H1 (cell line): ENCODE results near the gene ATP9B. TPM values are rescaled to one million over a fixed set of nuclear protein-coding genes. Genes with fewer than 3 reads are reported as not detected.

Experiments
- CTCF ChIA-PET: fragments of 300-600 bp; sonication (Branson Sonifier 250); formaldehyde crosslinking; loops from one replicate; lab custom pipeline; 2021; ENCODE audit not compliant: partially characterized antibody; lab: Charles Lee
- POLR2A ChIA-PET: fragments of 300-600 bp; sonication (Branson Sonifier 250); formaldehyde crosslinking; loops from one replicate; lab custom pipeline; 2021; ENCODE audit warnings: inconsistent platforms; ENCODE audit not compliant: partially characterized antibody; lab: Charles Lee
- DNase-seq, 2 experiments: peaks; one replicate each; pipeline versions ENCODE4 v3.0.0 to v3.0.0-alpha.2; 2010 to 2022; ENCODE audit warnings: low spot score in 2 of 2, low read depth in 1 of 2, mixed read lengths in 1 of 2
- FAIRE-seq: peaks from 2 replicates; lab custom pipeline; 2011; peaks lifted over from hg19 to GRCh38; lab: Jason Lieb, UNC
- H2AFZ ChIP-seq: 2 replicates; pipeline ENCODE4 v1.8.1; 2012; ENCODE audit warnings: low read length, inconsistent platforms
- H2AK5ac ChIP-seq: 2 replicates; pipeline ENCODE4 v1.6.1; 2013; ENCODE audit warnings: low read depth, low read length
- H2BK120ac ChIP-seq: replicated peaks from 2 replicates; pipeline ENCODE3; 2013; ENCODE audit warnings: low read depth, low read length, inconsistent platforms
- H2BK12ac ChIP-seq: 2 replicates; pipeline ENCODE4 v1.6.1; 2013; ENCODE audit warnings: low read depth, low read length
- H2BK15ac ChIP-seq: 2 replicates; pipeline ENCODE4 v1.6.1; 2013; ENCODE audit warnings: low read length
- H2BK20ac ChIP-seq: 2 replicates; pipeline ENCODE4 v1.6.1; 2013; ENCODE audit warnings: low read length
- H2BK5ac ChIP-seq: 2 replicates; pipeline ENCODE4 v1.6.1; 2013; ENCODE audit warnings: low read depth, low read length
- H3K14ac ChIP-seq: 2 replicates; pipeline ENCODE4 v1.6.1; 2013; ENCODE audit warnings: inconsistent platforms; ENCODE audit not compliant: insufficient read length
- H3K18ac ChIP-seq: 2 replicates; pipeline ENCODE4 v1.6.1; 2013; ENCODE audit warnings: low read length; ENCODE audit errors: extremely low read depth
- H3K23ac ChIP-seq: 2 replicates; pipeline ENCODE4 v1.6.1; 2013; ENCODE audit warnings: inconsistent platforms; ENCODE audit not compliant: insufficient read length
- H3K23me2 ChIP-seq: 2 replicates; pipeline ENCODE4 v1.6.1; 2013; ENCODE audit warnings: low read depth, low read length
- H3K27ac ChIP-seq: 2 replicates; pipeline ENCODE4 v1.6.1; 2011; ENCODE audit warnings: low read depth, low read length, inconsistent platforms
- H3K27me3 ChIP-seq, 4 experiments: replicated peaks in 1 of 4; 1 replicate in 1 of 4; 2 replicates in 3 of 4; pipeline versions ENCODE4 v1.6.1 to v1.8.1; 2011 to 2013; ENCODE audit warnings: low read length in 3 of 4, mild to moderate bottlenecking in 3 of 4, inconsistent platforms in 2 of 4, mixed read lengths in 2 of 4, moderate library complexity in 1 of 4; ENCODE audit not compliant: control insufficient read depth in 3 of 4, insufficient read depth in 3 of 4; ENCODE audit errors: extremely low read depth in 1 of 4
- H3K36me3 ChIP-seq, 4 experiments: 2 replicates each; pipeline versions ENCODE4 v1.6.1 to v1.8.1; 2011 to 2013; ENCODE audit warnings: mild to moderate bottlenecking in 4 of 4, low read length in 3 of 4, moderate library complexity in 2 of 4, control low read depth in 1 of 4, inconsistent platforms in 1 of 4; ENCODE audit not compliant: insufficient read depth in 4 of 4, control insufficient read depth in 2 of 4
- H3K4ac ChIP-seq: replicated peaks from 2 replicates; pipeline ENCODE3; 2013; ENCODE audit warnings: low read length, low read depth, mixed read lengths, inconsistent platforms; ENCODE audit not compliant: insufficient read length
- H3K4me1 ChIP-seq, 4 experiments: replicated peaks in 1 of 4; 1 replicate in 1 of 4; 2 replicates in 3 of 4; pipeline versions ENCODE4 v1.6.1 to v1.8.1; 2011 to 2013; ENCODE audit warnings: low read length in 3 of 4, inconsistent platforms in 2 of 4, mixed read lengths in 1 of 4; ENCODE audit not compliant: insufficient read depth in 4 of 4, control insufficient read depth in 3 of 4
- H3K4me2 ChIP-seq, 2 experiments: 2 replicates each; pipeline versions ENCODE4 v1.6.1 to v1.8.1; 2011 to 2013; ENCODE audit warnings: low read depth in 2 of 2, low read length in 2 of 2, control low read depth in 1 of 2, inconsistent platforms in 1 of 2, mild to moderate bottlenecking in 1 of 2; ENCODE audit not compliant: insufficient read depth in 1 of 2
- H3K4me3 ChIP-seq, 4 experiments: fragments of 200-600, 300-600 bp in 1 of 4; sonication (generic), shearing (Covaris generic), sonication (Bioruptor Twin) in 1 of 4; 2 replicates each; pipeline versions ENCODE4 v1.5.1 to v1.8.1; 2011 to 2016; ENCODE audit warnings: low read length in 4 of 4, low read depth in 3 of 4, control low read depth in 2 of 4, inconsistent platforms in 2 of 4, mild to moderate bottlenecking in 2 of 4, mixed read lengths in 1 of 4, moderate library complexity in 1 of 4; ENCODE audit not compliant: insufficient read depth in 2 of 4; ENCODE audit errors: extremely low read depth in 1 of 4
- H3K56ac ChIP-seq: replicated peaks from 2 replicates; pipeline ENCODE3; 2013; ENCODE audit warnings: low read depth, mild to moderate bottlenecking, mixed read lengths, low read length, inconsistent platforms; ENCODE audit not compliant: insufficient read length
- H3K79me1 ChIP-seq: 2 replicates; pipeline ENCODE4 v1.6.1; 2013; ENCODE audit warnings: low read depth, low read length, control low read depth
- H3K79me2 ChIP-seq, 2 experiments: 2 replicates each; pipeline versions ENCODE4 v1.6.1 to v1.8.1; 2012 to 2013; ENCODE audit warnings: low read length in 2 of 2, mild to moderate bottlenecking in 2 of 2, inconsistent platforms in 1 of 2; ENCODE audit not compliant: insufficient read depth in 2 of 2, control insufficient read depth in 1 of 2
- H3K9ac ChIP-seq, 4 experiments: replicated peaks in 1 of 4; 1 replicate in 1 of 4; 2 replicates in 3 of 4; pipeline versions ENCODE4 v1.6.1 to v1.8.1; 2011 to 2013; ENCODE audit warnings: low read depth in 3 of 4, low read length in 3 of 4, control low read depth in 2 of 4, mild to moderate bottlenecking in 2 of 4, moderate library complexity in 2 of 4, inconsistent platforms in 1 of 4; ENCODE audit errors: extremely low read depth in 1 of 4
- H3K9me3 ChIP-seq, 2 experiments: 2 replicates each; pipeline versions ENCODE4 v1.6.1 to v1.8.1; 2012 to 2013; ENCODE audit warnings: mild to moderate bottlenecking in 2 of 2, moderate library complexity in 2 of 2, control low read depth in 1 of 2, inconsistent platforms in 1 of 2, low read depth in 1 of 2, low read length in 1 of 2, mixed read lengths in 1 of 2; ENCODE audit not compliant: insufficient read depth in 2 of 2
- H4K20me1 ChIP-seq, 2 experiments: replicated peaks in 1 of 2; 2 replicates each; pipeline versions ENCODE3 to v1.8.1; 2011 to 2013; ENCODE audit warnings: inconsistent platforms in 2 of 2, low read length in 2 of 2, mild to moderate bottlenecking in 1 of 2; ENCODE audit not compliant: insufficient read depth in 2 of 2, control insufficient read depth in 1 of 2
- H4K5ac ChIP-seq: 2 replicates; pipeline ENCODE4 v1.6.1; 2013; ENCODE audit warnings: low read length, low read depth, mixed read lengths, inconsistent platforms; ENCODE audit not compliant: insufficient read length
- H4K8ac ChIP-seq: 2 replicates; pipeline ENCODE4 v1.8.0; 2013; ENCODE audit warnings: mild to moderate bottlenecking, moderate library complexity, low read length, inconsistent platforms; ENCODE audit not compliant: insufficient read depth; ENCODE audit errors: extremely low read depth
- H4K91ac ChIP-seq: replicated peaks from 2 replicates; pipeline ENCODE3; 2013; ENCODE audit warnings: low read length, mixed read lengths, inconsistent platforms; ENCODE audit not compliant: insufficient read length
- ATF3 ChIP-seq: IDR thresholded peaks from 2 replicates; pipeline ENCODE4 v1.6.1; 2011; ENCODE audit warnings: low read depth, mild to moderate bottlenecking, low read length; ENCODE audit not compliant: insufficient read depth
- CHD2 ChIP-seq: IDR thresholded peaks from 2 replicates; pipeline ENCODE4 v1.6.1; 2012; ENCODE audit warnings: low read length, improper control_type of control experiment
- EP300 ChIP-seq, 2 experiments: IDR thresholded peaks; 1 replicate in 1 of 2; 2 replicates in 1 of 2; pipeline ENCODE4 v1.6.1; 2011 to 2012; ENCODE audit warnings: low read depth in 2 of 2, low read length in 2 of 2, mild to moderate bottlenecking in 2 of 2, borderline replicate concordance in 1 of 2, inconsistent platforms in 1 of 2, moderate library complexity in 1 of 2
- EZH2 ChIP-seq: fragments of 200-600 bp; sonication (generic); IDR thresholded peaks from 2 replicates; pipeline ENCODE4 v1.7.1; 2012; ENCODE audit warnings: low read depth, mild to moderate bottlenecking, moderate library complexity, low read length, inconsistent platforms; ENCODE audit not compliant: severe bottlenecking
- GABPA ChIP-seq: IDR thresholded peaks from 2 replicates; pipeline ENCODE4 v1.6.1; 2011; ENCODE audit warnings: mild to moderate bottlenecking, low read length, moderate library complexity, borderline replicate concordance; ENCODE audit not compliant: insufficient read depth
- POLR2AphosphoS5 ChIP-seq: IDR thresholded peaks from 2 replicates; pipeline ENCODE4 v1.6.1; 2011; ENCODE audit warnings: low read depth, low read length
- RBBP5 ChIP-seq: IDR thresholded peaks from 2 replicates; pipeline ENCODE4 v1.7.1; 2012; ENCODE audit warnings: low read depth, mild to moderate bottlenecking, inconsistent platforms, low read length, moderate library complexity, borderline replicate concordance
- YY1 ChIP-seq: IDR thresholded peaks from 2 replicates; pipeline ENCODE4 v1.6.1; 2011; ENCODE audit warnings: low read depth, mild to moderate bottlenecking, low read length
- WGBS, 2 experiments: shearing (Covaris generic) in 1 of 2; methylation state at CpG; one replicate each; pipeline versions ENCODE4 v1.1.6 to v1.1.7; 2013 to 2015; ENCODE audit warnings: low lambda C conversion rate in 2 of 2, mixed read lengths in 2 of 2, inconsistent platforms in 1 of 2, low coverage in 1 of 2, missing lambda C conversion rate in 1 of 2; ENCODE audit not compliant: insufficient replicate concordance in 2 of 2, insufficient coverage in 1 of 2, insufficient read length in 1 of 2; ENCODE audit errors: extremely low coverage in 1 of 2, missing lambda C conversion rate in 1 of 2; 5-methylcytosine and 5-hydroxymethylcytosine counted together
- polyA plus RNA-seq, 7 experiments: library from polyadenylated mRNA; depleted of rRNA in 3 of 7; stranded (reverse) in 5 of 7; unstranded in 2 of 7; fragments of >200 nt in 5 of 7; fragments of 200-250 nt in 2 of 7; gene quantifications; 1 replicate in 5 of 7; 2 replicates in 1 of 7; 4 replicates in 1 of 7; pipeline versions ENCODE4 v1.2.1 to v1.2.3, GENCODE V29; 2011 to 2013; ENCODE audit warnings: missing spikeins in 2 of 7, mixed read lengths in 2 of 7
- total RNA-seq: library from RNA; stranded (reverse); fragmentation: NEBNext Ultra II Directional; extraction: Animal tissue kit (Norgen Biotek cat#: 25700); gene quantifications from 2 replicates; pipeline ENCODE4 v1.2.1, GENCODE V29; 2021
- TF ChIP-seq, protein P1 (sequence below): IDR thresholded peaks from 2 replicates; pipeline ENCODE4 v1.6.1; 2012; ENCODE audit warnings: low read length, inconsistent platforms
- TF ChIP-seq, protein P2 (sequence below): IDR thresholded peaks from 2 replicates; pipeline ENCODE4 v1.6.1; 2011; ENCODE audit warnings: low read length, improper control_type of control experiment

ATP9B gene
- total and polyA plus RNA-seq, 2 of the 8 experiments (the other 6 are each of a cell fraction or from before 2014, with no cell fraction given) = 15.1 to 21.7 TPM

DNA sequence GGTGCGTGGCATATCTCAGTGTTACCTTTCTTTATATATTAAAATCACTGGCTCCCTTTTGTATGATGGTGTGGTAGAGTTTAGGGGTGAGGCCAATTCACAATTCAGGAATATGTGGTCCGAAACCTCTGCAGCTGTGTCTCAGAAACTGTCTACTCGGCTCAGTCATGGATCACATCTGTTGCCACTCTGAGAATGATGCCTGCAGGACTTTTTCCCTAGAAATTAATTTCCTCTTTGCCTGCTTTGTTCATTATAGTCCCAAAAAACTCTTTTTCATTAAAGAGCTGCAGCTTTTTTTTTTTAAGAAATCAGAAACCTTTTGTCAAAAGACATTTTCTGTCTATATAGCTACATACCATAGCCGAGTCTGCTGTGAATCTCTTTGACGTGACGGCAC, 221.7 kb downstream of the ATP9B start:
- no peak overlapping the region for H3K4me3 ChIP-seq
- H3K79me2 ChIP-seq = no peaks in the 10 kb centered on the region
- H3K4me1 ChIP-seq = no peaks in the 10 kb centered on the region; a peak in 1 of 7 replicates
- no peak overlapping the region for H2AFZ ChIP-seq
- H3K23me2 ChIP-seq = no peaks in the 10 kb centered on the region
- H3K27me3 ChIP-seq = no peaks in the 10 kb centered on the region
- no peak overlapping the region for H2BK20ac ChIP-seq
- H4K8ac ChIP-seq = no peak overlapping the region
- CTCF ChIA-PET = interaction anchor here (1.1 kb wide), 1 partner anchor 38 kb away, joined by 3 read pairs; no protein-coding TSS in a partner anchor
- peaks cover 6 to 13% of the 10 kb centered on the region in 2 experiments for H3K9me3 ChIP-seq
- no peak overlapping the region for H3K27ac ChIP-seq
- H2AK5ac ChIP-seq = no peak overlapping the region
- H4K20me1 ChIP-seq = no peaks in the 10 kb centered on the region
- POLR2A ChIA-PET = no interaction called here
- H3K14ac ChIP-seq = no peak overlapping the region
- no peak overlapping the region for H2BK120ac ChIP-seq
- H3K4ac ChIP-seq = no peak overlapping the region
- DNase-seq (no peak), FAIRE-seq (no peak)
- no peak overlapping the region for H3K23ac ChIP-seq
- H2BK5ac ChIP-seq = no peak overlapping the region
- no peaks in the 10 kb centered on the region for H3K79me1 ChIP-seq
- H3K9ac ChIP-seq = no peak overlapping the region
- no peak overlapping the region for H4K91ac ChIP-seq
- no peak overlapping the region for H3K4me2 ChIP-seq
- H3K56ac ChIP-seq = no peak overlapping the region
- H4K5ac ChIP-seq = no peak overlapping the region
- no peak overlapping the region for H2BK15ac ChIP-seq
- no peak overlapping the region for H3K18ac ChIP-seq
- 92% methylated on average over 6 of the region's 6 CpGs; no CpG with 5 or more reads in 1 of the 2 experiments for WGBS, 2 experiments
- H2BK12ac ChIP-seq = no peak overlapping the region
- H3K36me3 ChIP-seq = peaks cover 0 to 7% (median 0%) of the 10 kb centered on the region in 4 experiments; a peak in 1 of 8 replicates
- no peak for TF ChIP-seq CHD2
- TF ChIP-seq, protein P1, sequence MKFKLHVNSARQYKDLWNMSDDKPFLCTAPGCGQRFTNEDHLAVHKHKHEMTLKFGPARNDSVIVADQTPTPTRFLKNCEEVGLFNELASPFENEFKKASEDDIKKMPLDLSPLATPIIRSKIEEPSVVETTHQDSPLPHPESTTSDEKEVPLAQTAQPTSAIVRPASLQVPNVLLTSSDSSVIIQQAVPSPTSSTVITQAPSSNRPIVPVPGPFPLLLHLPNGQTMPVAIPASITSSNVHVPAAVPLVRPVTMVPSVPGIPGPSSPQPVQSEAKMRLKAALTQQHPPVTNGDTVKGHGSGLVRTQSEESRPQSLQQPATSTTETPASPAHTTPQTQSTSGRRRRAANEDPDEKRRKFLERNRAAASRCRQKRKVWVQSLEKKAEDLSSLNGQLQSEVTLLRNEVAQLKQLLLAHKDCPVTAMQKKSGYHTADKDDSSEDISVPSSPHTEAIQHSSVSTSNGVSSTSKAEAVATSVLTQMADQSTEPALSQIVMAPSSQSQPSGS = no peak
- no peak for TF ChIP-seq EZH2
- TF ChIP-seq RBBP5 = no peak
- TF ChIP-seq POLR2AphosphoS5 = no peak
- no peak for TF ChIP-seq YY1
- TF ChIP-seq EP300 (IDR thresholded peaks at IDR 0.05; ENCODE audit: borderline replicate concordance in 1 of 2, low read depth in 2 of 2, low read length in 2 of 2) = no peak
- TF ChIP-seq, protein P2, sequence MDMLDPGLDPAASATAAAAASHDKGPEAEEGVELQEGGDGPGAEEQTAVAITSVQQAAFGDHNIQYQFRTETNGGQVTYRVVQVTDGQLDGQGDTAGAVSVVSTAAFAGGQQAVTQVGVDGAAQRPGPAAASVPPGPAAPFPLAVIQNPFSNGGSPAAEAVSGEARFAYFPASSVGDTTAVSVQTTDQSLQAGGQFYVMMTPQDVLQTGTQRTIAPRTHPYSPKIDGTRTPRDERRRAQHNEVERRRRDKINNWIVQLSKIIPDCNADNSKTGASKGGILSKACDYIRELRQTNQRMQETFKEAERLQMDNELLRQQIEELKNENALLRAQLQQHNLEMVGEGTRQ = no peak
- no peak for TF ChIP-seq ATF3
- no peak for TF ChIP-seq GABPA
